ENCODE measurements around the gene VEZF1. TPM values are rescaled to one million over a fixed set of nuclear protein-coding genes. Genes with fewer than 3 reads are reported as not detected.

VEZF1 gene
- total and polyA plus RNA-seq, 2 of the 4 experiments (the other 2 are of a cell fraction) = 21.1 to 42.1 TPM

DNA sequence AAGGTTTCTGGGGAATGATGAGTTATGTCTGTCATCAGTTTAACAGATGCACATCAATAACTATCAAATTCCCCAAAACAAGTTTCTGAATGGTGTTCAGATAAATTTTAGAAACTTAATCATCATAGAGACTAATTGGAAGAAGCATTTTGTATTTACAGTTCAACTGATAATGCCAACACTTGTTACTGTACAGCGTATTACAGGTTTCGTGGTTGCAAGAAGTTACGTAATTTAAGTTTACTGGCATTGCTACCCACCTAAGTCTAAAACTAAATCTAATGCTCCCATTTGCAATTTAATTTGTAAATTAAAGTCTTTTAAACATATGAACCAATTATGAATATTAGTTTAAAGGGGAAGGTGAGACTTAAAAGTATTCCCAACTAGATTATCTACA lies 16.0 kb upstream of the VEZF1 start:
- Histone ChIP-seq H3K4me2 (ENCODE audit: low read depth, low read length) (no peak overlapping the region), H3K4ac (ENCODE audit: low read depth, low read length) (no peak overlapping the region), H2AK5ac (ENCODE audit: low read depth, low read length) (no peak overlapping the region), H3K23ac (ENCODE audit: low read depth, low read length) (no peak overlapping the region), H3K18ac (ENCODE audit: low read depth, low read length) (no peak overlapping the region), H3K14ac (replicated peaks; ENCODE audit: low read depth, low read length) (no peak overlapping the region), H3K27ac (ENCODE audit: insufficient read depth, low read length) (no peak overlapping the region), H4K8ac (ENCODE audit: low read depth in 2 of 2, low read length in 2 of 2) (no peak overlapping the region), H3K36me3 (ENCODE audit: control insufficient read depth, insufficient read depth, low read length) (peaks cover 20% of the 10 kb centered on the region), H2BK15ac (ENCODE audit: low read depth, low read length) (no peak overlapping the region), H4K20me1 (ENCODE audit: insufficient read depth, low read length) (peaks cover 63% of the 10 kb centered on the region), H2AFZ (replicated peaks; ENCODE audit: low read length, poor library complexity) (no peak overlapping the region), H3K4me3 (ENCODE audit: insufficient read depth, low read depth, low read length) (no peak overlapping the region), H3K4me1 (ENCODE audit: control insufficient read depth, insufficient read depth, low read length) (0 out of 2 replicates have a peak, but pooled peaks cover 2% of the 10 kb centered on the region), H4K91ac (ENCODE audit: insufficient read depth, low read depth, low read length) (no peak overlapping the region), H3K9ac (ENCODE audit: low read depth, low read length) (no peak overlapping the region), H3K79me1 (ENCODE audit: low read depth in 1 of 2, low read length in 2 of 2) (peaks cover 4 to 39% of the 10 kb centered on the region in 2 experiments; a peak in 3 of 4 replicates), H3K27me3 (ENCODE audit: control insufficient read depth, insufficient read depth, low read length) (no peaks in the 10 kb centered on the region), H2BK20ac (ENCODE audit: low read depth, low read length) (no peak overlapping the region), H3K9me3 (ENCODE audit: control insufficient read depth, insufficient read depth, low read length) (no peaks in the 10 kb centered on the region), H2BK5ac (ENCODE audit: low read depth, low read length, poor library complexity, severe bottlenecking) (no peak overlapping the region), H4K5ac (ENCODE audit: low read depth, low read length) (no peak overlapping the region), H2BK120ac (ENCODE audit: low read depth, low read length) (no peak overlapping the region), H3K9me1 (ENCODE audit: insufficient read depth, low read length) (no peaks in the 10 kb centered on the region), H2AK9ac (replicated peaks; ENCODE audit: low read depth, low read length, poor library complexity) (no peak overlapping the region), H3K56ac (ENCODE audit: extremely low read depth, insufficient read depth, low read length) (no peak overlapping the region)
- CTCF ChIA-PET = no interaction called here
- intact Hi-C loops (cut with micrococcal nuclease) = no loop called here
- WGBS, 2 experiments (ENCODE audit: extremely low coverage in 2 of 2, insufficient read length in 1 of 2) = no CpG with 5 or more reads among the region's 3 CpGs
- POLR2A ChIA-PET (ENCODE audit: unreplicated experiment) = no interaction called here
- BruUV-seq (replicated peaks) = no TSS peak
- ATAC-seq (ENCODE audit: low read depth) (no peak), DNase-seq (no peak)
- TF ChIP-seq CEBPB (IDR thresholded peaks at IDR 0.05; ENCODE audit: low read depth, low read length) (peak; percentile 76), RFX5 (IDR thresholded peaks at IDR 0.05; ENCODE audit: low read depth, low read length) (no peak)
- dilution Hi-C loops (cut with HindIII; ENCODE audit: low sequenced_read_pairs, unreplicated experiment) = no loop called here
- in situ Hi-C loops (cut with MboI; ENCODE audit: low sequenced_read_pairs) = loop anchor here (10.0 kb wide), 2 partner anchors 111 to 879 kb away; no protein-coding TSS in a partner anchor
